Skin of body (tissue), 2 donors: ENCODE measurements around the gene ATG14. TPM values are rescaled to one million over a fixed set of nuclear protein-coding genes. Genes with fewer than 3 reads are reported as not detected.
"Not testable (repeated sequence)": the region's sequence is repeated elsewhere in the genome, so short reads cannot be mapped to it uniquely, and the experiment has no call there.

ENCODE experiments used
- DNase-seq: peaks from one replicate; lab custom pipeline; 2025; lab: John Stamatoyannopoulos, UW
- total RNA-seq: library from RNA; depleted of rRNA; stranded (reverse); fragments of >200 nt; gene quantifications from one replicate; pipeline ENCODE4 v1.2.3, GENCODE V29; 2014

Gene ATG14, protein sequence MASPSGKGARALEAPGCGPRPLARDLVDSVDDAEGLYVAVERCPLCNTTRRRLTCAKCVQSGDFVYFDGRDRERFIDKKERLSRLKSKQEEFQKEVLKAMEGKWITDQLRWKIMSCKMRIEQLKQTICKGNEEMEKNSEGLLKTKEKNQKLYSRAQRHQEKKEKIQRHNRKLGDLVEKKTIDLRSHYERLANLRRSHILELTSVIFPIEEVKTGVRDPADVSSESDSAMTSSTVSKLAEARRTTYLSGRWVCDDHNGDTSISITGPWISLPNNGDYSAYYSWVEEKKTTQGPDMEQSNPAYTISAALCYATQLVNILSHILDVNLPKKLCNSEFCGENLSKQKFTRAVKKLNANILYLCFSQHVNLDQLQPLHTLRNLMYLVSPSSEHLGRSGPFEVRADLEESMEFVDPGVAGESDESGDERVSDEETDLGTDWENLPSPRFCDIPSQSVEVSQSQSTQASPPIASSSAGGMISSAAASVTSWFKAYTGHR
- total RNA-seq, result 14.7 TPM

DNA sequence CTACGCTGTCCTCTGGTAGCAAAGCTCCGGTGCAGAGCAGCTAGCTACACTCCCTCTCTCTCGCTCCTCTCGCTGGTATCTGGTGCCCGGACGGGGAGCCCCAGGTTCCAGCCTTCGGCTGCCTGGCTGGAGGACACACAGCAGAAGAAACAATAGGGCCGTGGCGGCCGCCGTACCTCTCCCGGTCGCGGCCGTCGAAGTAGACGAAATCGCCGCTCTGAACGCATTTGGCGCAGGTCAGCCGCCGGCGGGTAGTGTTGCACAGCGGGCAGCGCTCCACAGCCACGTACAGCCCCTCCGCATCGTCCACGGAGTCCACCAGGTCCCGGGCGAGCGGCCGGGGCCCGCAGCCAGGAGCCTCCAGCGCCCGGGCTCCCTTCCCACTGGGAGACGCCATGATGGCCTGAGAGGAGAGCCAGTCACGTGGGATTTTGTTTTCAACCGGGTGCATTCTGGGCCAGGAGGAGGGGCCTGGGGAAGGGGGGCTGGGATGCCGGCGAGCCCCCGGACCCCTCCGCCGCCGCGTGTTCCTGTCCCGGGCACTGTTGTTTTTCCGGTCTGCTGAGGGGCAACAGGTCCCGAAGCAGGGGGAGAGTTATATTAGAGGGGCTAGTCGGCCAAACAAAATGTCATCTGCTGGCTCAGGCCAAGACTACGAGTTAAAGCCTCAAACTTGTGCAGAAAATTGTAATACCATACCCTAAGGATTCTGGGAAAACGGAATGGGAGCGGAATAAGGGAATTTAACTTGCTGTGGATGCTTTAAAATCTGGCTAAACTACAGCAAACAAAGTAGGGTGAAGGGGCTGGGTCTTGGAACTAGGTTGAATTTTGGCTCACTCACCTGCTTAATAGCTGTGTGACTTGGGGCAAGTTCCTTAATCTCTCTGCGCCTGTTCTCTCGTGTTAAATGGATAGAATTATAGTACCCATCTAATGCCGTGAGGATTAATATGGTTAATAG lies at the start of gene ATG14:
ATG14 (minus strand) TSS at position 405 of the 964 bp plus-strand sequence; CDS start at position 397, 8 bp downstream.
- peak; percentile 79 for DNase-seq

DNA sequence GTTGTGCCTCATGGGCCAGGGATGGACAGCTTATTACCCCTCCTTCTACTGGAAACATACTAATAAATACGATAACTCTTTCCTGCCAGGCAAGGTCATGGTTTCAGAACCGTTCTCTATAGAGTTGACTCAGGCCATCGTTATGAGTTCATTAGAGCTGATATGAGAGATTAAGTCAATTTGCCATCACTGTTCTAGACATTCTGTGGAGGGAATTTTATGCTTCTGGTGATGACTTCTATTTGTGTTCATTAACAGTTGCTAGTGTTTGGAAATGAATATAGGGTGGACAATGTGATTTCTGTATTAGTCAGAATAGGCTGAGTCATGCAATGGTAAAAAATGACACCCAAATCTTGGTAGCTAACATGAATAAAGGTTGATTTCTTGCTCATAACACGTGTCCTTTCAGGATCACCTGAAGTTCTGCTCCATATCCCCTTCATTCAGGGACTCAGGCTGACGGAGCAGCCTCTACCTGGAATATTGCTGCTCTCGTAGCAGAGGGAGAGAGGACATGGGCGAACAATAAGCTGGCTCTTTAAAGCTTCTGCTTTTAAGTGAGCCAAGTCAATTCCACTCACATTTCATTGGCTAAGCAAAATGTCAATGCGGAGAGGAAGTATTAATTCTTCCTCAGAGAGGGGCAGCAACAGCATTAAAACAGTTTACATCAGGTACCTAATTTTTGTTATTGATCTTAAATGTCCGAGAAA lies 47.3 kb upstream of the ATG14 start:
- no peak for DNase-seq

DNA sequence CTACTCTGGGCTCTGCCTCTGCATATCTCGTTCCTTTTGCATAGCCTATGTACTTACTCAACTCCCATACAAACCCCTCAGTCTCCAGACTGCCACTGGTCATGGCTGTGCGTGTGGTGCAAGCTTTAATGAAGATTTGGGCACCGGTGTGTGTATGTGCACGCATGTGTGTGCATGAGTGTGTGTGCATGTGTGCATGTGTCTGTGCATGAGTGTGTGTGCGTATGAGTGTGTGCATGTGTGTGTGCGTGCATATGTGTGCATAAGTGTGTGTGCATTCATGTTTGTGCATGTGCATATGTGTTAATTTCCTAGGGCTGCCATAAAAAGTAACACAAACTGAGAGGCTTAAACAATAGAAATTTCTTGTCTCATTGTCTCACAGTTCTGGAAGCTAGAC lies 45.9 kb upstream of the ATG14 start:
- DNase-seq, result no peak

DNA sequence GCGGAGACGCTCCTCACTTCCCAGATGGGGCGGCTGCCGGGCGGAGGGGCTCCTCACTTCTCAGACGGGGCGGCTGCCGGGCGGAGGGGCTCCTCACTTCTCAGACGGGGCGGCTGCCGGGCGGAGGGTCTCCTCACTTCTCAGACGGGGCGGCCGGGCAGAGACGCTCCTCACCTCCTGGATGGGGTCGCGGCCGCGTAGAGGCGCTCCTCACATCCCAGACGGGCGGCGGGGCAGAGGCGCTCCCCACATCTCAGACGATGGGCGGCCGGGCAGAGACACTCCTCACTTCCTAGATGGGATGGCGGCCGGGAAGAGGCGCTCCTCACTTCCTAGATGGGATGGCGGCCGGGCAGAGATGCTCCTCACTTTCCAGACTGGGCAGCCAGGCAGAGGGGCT lies 44.8 kb upstream of the ATG14 start:
- not testable (repeated sequence) for DNase-seq

DNA sequence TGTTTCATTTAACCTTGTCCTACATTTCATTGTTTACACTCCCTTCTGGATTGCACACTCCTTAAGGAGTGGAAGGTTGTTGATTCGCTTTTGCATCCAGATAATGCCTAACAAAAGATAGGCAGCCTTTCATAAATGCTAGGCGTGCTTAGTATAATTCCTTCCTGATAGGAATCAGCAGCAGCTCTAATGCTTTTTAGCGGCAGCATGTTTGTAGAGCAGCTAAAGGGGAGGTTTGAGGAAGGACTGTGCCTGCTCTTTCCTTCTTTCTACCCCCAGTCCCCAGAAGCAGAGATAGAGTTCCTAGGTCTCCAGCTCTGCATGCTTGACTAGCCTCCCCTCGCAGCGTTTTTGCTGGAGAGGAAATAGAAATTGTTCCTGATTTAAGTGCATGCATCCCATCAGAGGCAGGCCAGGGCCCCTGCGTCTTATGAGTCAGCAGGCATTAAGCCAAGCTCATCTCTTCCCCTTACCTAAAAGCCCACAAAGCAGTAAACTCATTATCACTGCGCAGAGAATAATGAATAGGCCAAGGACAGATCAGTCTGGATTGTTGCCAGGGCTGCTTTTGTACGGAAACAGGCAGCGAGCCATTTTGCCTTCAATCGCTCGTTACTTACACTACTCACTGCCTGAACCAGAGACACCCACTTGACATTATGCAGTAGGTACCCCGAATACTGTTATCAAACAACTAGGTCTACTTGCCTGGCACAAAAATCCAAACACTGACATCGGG lies 42.8 kb upstream of the ATG14 start:
- peak; percentile 62 for DNase-seq

DNA sequence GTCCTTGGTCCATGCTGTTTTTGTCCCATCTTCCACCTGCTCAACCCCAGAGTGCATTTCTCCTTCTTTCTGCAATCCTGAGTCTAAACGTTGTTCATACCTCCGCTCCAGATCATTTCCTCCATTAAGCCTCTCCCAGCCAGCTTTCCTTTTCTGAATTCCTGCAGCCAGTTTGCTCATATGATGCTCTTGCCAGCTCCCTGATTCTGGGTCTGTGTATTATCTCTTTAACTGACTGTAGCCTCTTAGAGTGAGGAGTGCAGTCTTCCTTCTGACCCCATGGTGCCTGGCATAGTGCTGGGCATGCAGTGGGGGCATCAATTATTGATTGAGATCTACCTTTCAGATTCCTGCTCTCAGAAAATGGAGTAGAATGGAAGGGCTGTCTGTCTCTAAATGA lies 40.3 kb upstream of the ATG14 start:
- DNase-seq, result no peak

DNA sequence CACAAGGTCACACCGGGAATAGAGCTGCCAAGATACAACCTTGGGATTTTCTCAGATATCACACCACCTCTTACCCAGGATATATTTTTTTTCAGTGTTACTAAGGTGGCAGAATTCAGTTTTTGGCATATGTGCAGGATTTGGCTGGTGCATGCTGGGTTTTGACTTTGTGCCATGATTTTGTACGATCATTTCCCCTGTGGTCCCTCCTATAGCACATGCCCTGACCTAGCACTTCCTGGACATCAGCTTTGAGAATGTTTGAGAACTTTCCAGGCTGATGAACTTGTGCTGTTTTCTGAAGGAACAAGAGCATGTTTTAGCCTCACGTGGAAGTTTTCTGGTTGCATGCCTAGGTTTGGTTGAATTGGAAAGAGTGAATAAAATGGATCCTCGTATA lies 39.8 kb upstream of the ATG14 start:
- no peak for DNase-seq

DNA sequence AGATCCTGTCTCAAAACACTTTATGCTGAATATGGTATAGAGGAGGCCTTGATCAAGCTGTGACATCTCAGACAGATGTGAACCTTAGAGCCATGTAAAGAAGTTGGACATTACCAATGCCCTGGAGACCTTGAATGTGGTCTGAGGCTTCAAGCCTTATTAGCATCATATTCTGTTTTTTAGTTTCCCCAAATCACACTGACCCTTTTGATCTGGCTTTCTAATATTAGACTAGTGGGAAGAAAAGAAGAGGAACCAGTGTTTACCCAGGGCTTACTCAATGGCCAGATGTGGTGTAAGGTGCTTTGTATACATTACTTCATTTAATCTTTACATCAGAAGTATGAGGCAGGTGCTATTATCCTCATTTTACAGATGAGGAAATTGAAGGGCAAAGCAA lies 39.4 kb upstream of the ATG14 start:
- DNase-seq, result no peak

DNA sequence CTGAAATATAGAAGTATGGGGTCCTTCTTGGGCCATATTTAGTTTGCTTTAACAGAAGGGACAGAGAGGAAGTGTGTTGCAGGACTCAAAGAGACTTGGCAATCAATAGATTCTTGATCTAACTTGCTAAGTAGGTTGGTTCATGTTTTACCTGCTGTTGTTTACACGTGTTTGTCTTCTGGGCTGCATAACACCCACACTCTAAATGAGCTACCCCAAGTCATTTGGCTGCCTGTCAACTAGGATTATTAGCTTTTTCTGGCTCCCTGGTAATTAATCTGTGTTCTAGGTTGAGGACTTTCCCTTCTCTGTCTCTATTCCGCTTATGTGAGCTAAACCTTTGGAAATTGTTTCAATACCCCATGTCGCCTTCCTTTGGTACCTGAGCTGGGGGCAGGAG lies 38.9 kb upstream of the ATG14 start:
- no peak for DNase-seq

DNA sequence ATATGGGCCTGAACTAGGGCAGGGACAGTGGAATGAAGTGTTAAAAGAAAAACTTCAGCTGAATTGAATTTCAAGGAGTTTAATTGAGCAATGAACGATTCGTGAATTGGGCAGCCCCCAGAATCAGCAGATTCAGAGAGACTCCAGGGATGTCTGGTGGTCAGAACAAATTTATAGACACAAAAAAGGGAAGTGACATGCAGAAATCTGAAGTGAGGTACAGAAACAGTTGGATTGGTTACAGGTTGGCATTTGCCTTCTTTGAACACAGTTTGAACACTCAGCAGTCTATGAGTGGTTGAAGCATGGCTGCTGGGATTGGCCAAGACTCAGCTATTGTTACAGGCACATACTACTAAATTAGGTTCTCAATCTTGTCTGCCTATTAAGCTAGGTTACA lies 38.5 kb upstream of the ATG14 start:
- no peak for DNase-seq

DNA sequence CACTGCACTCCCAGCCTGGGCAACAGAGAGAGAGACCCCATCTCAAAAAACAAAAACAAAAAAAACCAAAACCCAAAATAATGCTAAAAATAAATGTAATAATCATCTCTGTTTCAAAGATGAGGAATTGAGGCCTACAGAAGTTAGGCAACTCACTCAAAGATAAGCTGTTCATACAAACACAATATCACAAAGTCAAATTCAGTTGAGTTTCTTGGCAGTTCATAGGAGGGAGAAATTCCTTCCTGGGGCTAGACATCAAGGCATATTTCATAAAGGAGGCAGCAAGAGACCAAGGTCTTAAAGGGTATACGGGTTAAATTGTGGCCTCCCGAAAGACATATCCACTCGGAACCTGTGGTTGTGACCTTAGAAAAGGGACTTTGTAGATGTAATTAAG lies 37.5 kb upstream of the ATG14 start:
- no peak for DNase-seq

DNA sequence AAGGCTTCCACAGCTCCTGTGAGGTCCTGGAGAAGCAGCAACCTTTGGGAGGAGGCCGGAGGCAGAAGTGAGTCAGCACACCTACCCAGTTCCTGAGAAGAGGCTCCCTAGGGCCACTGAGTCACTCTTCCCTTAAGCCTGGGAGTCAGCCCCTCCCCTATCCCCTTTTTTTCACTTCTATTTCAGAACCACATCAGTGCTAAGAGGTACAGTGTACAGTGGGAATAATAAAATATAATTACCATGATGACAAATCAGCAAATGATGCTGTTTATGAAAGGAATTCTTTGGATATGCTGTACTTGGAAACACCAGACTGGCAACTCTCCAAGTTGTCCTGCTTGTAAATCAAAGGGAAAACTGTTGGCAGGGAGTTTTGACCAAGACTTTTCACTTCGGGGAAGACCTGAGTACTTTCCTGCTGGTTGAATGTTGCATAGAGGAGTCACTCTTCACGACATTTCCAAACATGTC lies 36.5 kb upstream of the ATG14 start:
- no peak for DNase-seq

DNA sequence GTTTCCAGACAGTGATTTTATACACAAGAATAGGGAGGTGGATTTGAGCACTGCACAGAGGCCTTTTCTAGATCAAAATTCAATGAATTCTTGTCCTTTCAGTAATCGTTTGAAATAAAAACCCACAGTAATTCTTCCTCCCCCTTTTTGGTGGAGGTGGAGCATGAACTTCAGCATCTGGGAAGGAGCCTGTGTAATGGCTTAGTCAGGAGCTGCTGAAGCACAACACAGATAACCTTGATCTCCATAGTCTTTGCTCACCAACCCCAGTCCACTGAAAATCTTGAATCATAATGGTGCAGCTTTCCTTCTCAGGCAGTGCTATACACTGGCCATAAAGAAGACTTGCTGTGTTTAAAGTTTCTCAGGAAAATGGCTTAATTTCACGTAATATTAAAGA lies 35.2 kb upstream of the ATG14 start:
- DNase-seq, result no peak

DNA sequence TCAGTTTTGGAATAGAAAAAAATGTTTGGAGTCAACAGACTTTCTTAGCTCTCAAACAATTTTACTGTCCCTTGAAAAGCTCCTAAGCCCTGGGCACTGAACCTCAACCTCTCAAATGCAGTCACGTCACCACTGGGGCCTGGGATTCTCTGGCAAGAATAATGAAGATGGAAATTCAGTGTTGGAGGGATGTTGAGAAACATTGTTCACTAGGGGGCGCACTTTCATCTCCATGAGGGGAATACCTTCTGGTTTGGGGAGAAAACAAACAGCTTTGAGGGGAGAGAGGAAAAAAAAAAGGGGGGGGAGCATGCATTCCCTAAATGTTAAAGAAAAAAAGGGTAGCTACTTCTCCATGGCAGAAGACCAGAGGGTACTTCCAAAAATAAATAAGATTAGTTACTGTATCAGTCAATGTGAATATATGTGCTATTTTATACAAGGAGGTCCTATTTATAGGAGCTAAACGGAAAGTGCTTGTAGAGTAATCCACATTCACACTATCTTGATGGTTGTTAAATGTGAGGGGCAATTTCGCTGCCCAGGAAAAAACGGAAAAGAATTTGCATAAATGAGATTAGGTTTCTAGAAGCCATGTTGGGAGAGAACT lies 34.6 kb upstream of the ATG14 start:
- DNase-seq, result peak; percentile 37

DNA sequence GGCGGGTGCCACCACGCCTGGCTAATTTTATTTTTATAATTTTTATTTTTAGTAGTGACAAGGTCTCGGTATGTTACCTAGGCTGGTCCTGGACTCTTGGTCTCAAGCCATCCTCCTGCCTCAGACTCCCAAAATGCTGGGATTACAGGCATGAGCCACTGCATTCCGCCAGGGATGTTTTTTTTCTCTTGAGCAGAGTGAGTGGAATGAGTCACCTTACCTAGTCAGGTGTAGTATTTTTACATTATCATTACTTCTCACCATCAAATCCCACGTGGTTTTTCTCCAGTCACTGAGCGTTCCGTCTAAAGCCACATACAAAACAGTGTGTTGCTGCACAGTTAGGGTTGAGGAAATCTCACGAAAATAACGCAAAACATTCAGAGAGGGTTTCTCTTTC lies 29.7 kb upstream of the ATG14 start:
- no peak for DNase-seq

DNA sequence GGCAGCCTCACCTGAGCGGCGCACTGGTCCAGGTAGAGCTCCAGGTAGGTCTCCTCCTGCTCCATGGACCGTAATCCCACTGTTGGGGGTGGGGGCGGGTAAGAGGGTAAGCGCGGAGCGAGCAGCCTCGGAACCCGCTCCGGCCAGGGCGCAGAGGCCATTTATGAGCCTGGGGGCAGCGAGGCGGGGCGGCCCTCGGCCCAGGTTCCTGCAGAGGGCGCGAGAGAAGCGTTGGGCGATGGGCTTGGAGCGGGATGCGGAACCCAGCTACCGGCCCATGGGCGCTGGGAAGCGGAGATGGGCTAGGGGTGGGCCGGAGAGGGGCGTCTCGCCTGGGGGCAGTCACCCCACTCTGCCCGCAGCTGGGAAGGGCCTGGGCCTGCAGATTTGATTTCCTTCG lies 28.8 kb upstream of the ATG14 start, which contains the start of gene TBPL2:
TBPL2 (minus strand) TSS at position 232 of the 400 bp plus-strand sequence; CDS start at position 65, 167 bp downstream.
- DNase-seq, result no peak

DNA sequence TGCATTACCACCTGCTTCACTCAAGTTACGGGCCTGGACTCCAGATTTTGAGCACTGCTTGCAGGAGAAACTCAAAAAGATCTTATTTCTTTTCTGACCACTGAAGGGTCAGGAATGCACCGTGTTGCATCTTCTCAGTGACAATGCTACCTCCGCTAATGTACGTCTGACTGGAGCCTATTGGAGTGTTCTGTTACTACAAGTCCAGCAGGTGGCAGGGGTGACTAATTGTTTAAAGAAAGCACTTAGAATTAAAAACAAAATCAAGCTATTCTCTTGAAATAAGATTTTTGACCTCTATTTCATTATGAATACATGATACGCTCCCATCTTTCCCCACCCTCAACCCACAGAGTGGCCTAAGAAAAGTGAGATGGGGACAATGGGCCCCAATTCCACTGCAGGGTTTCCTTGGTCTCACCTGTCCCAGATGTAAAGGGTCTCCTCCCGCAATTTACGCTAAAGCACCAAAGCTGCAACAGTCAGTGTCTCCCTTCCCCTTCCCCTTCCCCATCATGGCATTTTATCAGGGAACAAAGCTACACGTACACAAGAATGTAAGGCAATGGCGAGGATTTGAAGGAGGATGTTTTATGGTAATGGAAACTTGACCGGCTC lies 26.5 kb upstream of the ATG14 start:
- DNase-seq, result no peak

DNA sequence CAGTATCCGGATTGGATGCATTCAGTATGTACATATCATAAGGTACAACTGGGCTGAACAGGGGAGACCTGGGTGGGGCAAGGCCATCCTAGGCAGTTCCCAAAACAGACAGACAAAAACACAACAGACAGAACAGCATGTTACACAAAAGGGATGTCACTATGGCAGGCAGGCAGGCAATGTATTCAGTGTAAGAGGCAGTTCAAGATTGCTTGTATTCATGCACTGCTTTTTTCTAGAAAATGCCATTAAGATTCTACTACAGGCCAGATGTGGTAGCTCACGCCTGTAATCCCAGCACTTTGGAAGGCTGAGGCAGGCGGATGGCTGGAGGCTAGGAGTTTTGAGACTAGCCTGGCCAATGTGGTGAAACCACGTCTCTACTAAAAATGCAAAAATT lies 25.3 kb upstream of the ATG14 start:
- no peak for DNase-seq

DNA sequence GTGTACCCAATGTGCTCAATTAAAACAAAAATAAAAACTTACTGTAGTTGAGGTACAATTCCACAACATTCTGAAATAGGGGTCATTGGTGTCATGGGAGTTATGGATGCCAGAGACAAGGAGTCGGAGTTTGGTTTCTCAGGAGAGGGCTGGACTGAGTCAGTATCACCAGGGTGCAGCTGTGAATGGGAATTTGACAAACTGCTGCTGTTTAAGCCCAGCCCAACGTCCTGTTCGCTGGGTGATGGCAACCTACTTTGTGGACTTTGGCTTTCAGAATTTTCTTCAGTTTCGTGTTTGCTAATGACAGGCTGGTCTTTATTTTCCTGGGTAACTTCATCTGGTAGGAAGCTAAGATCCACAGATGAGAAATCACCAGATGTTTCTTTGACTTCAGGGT lies 24.9 kb upstream of the ATG14 start:
- no peak for DNase-seq

DNA sequence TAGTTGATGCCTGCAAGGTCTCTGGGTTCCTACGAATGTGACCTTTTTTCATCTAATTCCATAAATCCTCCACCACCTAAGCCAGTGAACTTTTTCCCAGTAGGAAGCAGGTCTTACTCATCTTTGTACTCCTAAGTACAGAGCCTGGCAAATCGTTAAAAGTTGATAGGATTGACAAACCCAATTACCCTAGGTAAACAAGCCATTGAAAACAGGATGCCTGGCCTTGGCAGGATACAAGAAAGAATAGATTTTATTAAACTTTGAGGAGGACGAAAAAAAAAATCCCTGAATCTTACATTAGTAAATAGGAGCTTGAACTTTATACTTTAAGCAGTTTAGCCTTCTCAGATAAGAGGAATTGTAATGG lies 23.2 kb upstream of the ATG14 start:
- no peak for DNase-seq
